Activated T-helper 9 cell treated with anti-CD3 and anti-CD28 coated beads, Interleukin-2, amount 50 U/mL, for 16 hours (primary cell): ENCODE data around the gene TRDMT1.

Experiments used
- DNase-seq: peaks from one replicate; pipeline ENCODE4 v3.0.0-alpha.2; 2020; ENCODE audit warnings: low read depth

Gene TRDMT1

DNA sequence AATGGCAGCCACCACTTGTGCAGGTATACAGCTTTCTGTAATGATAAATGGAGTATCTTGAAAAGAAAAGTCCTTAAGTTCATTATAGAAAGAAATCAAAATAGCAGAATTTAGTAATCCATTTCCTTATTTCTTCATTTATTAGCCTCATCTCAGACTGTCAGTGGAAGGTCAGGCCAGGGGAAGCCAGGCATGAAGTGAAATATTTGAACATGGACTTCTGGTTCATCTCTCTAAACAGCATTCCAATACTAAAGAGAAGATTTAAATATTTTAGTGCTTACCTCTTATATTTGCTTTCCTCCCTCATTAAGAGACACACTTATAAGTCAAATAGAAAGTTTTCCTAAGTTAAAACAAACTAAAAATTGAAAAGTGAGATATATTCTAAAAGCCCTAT, 26.8 kb downstream of the TRDMT1 start:
- DNase-seq: no peak

DNA sequence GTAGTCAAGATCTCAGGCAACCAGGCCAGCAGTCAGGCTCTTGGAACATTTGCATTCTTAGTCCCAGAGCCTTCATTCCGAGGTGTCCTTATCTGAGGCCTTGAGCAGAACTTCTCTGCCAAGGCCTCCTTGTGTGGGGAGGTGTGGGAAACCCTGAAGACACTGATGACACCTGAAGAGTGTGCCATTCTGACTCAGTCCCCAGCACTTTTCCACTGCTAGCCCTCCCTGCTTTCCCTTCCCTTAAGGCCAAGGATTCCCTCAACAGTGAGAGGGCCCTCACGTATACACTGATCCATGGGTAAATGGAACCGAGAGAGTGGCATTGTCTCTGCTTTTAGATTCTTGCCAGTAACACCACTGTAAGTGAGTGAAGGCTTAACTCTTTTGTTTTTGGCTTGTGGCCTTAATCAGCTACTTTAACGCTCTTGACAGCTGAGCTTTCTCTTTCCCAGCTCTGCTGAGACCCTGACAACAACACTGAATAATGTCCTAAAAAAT, 30.3 kb downstream of the TRDMT1 start:
- DNase-seq: no peak

GRCh38 chr10:17169803-17170202, 31.7 kb downstream of the TRDMT1 start:
- DNase-seq: no peak

- no peak for DNase-seq
Observed at GRCh38 chr10:17166699-17167098, 34.8 kb downstream of the TRDMT1 start.

DNA sequence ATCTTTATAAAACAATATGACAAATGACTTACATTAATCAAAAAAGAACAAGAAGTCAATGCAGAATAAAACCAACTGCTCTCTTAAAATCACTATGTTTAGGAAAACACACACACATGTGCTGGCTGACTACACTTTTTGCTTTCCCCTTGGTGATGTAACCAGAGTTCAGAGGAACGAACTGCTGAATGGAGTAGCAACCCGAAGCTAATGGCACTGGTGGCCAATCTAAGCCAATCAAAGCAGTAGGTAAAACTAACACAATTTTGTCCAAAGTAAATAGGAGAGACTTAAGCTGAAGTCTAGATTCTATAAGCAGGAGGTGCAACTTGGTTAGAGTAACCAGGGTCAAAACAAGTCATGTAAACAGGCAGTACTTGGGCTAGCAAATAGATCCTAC, 38.6 kb downstream of the TRDMT1 start:
- DNase-seq: no peak

- DNase-seq: no peak
Observed at GRCh38 chr10:17161775-17162174, 39.7 kb downstream of the TRDMT1 start.

DNA sequence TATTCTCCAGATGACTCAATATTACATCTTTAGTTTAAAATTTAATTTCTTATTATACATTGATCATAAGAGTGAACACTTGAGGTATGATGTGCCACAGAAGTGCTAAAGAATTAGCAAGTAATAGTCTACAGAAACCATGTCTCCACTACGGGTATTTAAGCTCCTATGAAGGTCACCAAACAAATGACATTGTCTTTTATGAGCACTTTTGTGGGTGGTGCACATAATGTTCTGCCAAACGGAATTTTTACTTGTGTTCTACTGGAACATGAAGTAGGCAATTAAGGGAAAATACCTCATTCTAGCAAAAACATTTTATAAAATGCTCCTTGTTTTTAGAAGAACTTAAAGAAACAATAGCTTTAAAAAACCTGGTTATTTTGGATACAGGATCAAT, 44.4 kb downstream of the TRDMT1 start:
- DNase-seq: no peak

- no peak for DNase-seq
Observed at GRCh38 chr10:17155826-17156225, 45.6 kb downstream of the TRDMT1 start.

- no peak for DNase-seq
Observed at GRCh38 chr10:17154116-17154515, 47.4 kb downstream of the TRDMT1 start.

DNA sequence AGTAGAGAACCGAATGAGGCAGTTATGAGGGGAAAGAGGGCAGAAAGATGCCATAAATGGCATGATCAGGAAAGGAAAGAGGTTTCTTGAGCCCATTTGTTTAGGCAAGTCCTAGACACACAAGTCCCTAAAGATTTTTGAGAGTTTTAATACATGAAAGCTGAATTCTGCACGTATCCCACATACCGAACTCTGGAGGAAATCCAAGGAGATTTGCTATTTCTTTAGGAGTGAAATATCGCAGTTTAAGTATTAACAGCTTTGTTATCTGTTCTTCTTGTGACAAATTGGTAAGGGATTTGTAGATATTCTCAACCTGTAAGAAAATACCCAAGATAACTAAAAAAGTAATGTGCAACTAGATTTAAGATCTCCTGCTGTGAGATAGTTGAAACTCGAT, 48.2 kb downstream of the TRDMT1 start:
- DNase-seq: no peak

DNA sequence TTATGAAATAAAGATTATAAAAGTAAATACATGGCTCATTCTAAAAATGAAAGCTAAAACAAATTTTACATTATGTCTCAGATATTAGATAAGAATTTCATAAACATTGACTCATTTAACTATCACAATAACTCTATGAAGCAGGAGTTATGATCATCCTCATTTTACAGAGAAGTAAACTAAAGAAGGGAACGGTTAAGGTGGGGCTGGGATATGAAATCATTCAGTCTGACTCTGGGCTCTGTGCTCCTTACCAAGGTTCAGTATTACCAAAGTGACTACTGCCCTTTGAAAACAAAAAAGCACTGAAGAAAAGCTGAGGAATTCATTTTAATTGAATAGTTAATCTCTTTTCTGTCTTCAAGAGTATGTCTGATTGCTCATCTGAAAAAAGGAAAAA, 49.8 kb downstream of the TRDMT1 start:
- DNase-seq: no peak

- no peak for DNase-seq
Observed at GRCh38 chr10:17147884-17148489, 53.5 kb downstream of the TRDMT1 start.

- no peak for DNase-seq
Observed at GRCh38 chr10:17146892-17147291, 54.6 kb downstream of the TRDMT1 start.

GRCh38 chr10:17145239-17145638, 56.2 kb downstream of the TRDMT1 start:
- no peak for DNase-seq

DNA sequence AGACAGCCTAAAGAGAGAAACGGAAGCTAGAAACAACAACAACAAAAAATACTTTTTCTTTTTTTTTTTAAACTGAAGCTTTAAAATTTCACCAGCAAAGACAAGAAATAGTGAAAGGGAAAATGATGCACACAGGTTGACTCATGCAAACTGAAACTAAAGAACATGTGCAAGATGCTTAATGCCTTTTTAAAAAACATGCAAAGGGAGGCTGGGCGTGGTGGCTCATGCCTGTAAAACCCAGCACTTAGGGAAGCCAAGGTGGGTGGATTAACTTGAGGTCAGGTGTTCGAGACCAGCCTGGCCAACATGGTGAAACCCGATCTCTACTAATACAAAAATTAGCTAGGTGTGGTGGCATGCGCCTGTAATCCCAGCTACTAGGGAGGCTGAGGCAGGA, 56.7 kb downstream of the TRDMT1 start:
- DNase-seq: peak; percentile 40

DNA sequence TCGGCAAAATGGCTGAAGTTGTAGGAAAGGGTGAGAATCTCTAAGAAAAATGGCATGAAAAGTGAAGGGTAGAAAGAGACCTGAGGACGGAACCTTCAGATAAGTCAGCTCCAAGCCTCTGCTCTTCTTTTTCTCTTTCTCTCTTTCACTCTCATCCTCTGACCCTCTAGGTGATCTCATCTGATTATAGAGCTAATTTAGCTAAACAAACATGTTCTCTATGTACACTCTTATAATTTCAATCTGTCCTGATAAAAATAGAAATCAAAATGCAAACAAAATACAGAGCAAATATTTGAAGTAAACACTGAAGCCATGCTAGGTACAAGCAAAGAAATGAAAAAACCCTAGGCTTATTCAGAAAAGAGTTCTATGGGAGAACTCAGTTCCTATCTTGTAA, 57.4 kb downstream of the TRDMT1 start:
- no peak for DNase-seq

DNA sequence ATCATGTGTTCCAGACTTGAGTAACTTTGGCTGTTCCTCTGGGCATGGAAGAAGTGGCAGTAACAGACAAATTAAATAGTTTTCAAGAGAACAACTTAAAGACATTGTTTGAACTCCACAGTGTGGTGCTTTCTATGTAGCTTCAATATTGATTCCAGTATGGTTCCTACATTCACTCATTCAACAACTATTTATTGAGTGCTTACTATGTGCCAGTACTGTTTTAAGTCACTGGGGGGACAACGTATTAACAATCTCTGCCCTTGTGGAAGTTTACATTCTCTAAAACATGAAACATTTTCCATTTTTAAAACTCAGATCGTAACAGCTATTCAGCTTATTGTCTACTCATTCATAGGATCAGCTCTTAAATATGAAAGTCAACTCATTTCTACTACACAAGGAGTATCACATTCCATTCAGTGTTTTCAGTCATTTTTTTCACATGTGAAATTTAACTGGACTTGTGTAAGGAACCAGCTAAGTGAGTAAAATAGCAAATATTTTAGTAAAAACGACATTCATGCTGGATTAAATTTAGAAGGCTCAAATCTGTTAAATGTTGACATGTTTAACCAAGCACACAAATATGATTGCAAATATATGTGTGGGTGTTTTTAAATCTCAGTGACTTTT, 58.3 kb downstream of the TRDMT1 start:
- no peak for DNase-seq

DNA sequence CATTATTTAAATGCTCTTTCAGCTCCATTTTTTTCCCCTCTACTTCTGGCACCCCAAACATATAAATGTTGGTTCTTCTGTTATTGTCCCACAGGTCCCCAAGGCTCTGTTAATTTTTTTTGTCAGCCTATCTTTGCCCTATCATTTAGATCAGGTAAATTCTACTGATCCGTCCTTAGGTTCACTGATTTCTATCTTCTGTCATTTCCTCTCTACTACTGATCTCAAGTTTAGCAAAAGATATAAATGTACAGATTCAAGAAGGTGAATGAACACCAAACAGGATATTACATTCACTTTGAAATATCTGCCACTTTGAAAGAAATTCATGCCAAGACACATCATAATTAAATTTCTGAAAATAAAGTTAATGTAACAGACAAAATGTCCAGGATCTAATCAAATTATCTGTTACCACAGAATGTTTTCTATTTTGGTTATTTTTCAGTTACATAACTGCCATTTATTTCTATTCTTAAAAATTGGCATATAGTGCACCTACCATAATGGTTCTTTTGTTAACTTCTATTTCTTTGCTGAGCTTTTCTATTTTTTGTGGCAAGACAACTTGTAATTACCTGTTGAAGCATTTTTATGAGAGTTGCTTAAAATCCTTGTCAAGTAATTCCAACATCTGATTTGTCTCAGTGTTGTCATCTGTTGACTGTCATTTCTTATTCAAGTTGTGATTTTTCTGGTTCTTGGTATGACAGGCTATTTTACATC, 59.8 kb downstream of the TRDMT1 start:
- no peak for DNase-seq

GRCh38 chr10:17140386-17140761, 61.1 kb downstream of the TRDMT1 start:
- DNase-seq: no peak

GRCh38 chr10:17138460-17139042, 62.9 kb downstream of the TRDMT1 start:
- no peak for DNase-seq

- no peak for DNase-seq
Observed at GRCh38 chr10:17134737-17135260, 66.7 kb downstream of the TRDMT1 start.

- DNase-seq: no peak
Observed at GRCh38 chr10:17134282-17134681, 67.2 kb downstream of the TRDMT1 start.

- DNase-seq: no peak
Observed at GRCh38 chr10:17129741-17130140, 71.7 kb downstream of the TRDMT1 start, which contains the start of gene CUBN. Gene CUBN (minus strand): TSS chr10:17129811. CDS start chr10:17129765, 46 bp downstream.
